CD14-positive monocyte (primary cell): ENCODE data around the gene ST6GALNAC2. TPM values are rescaled to one million over a fixed set of nuclear protein-coding genes. Genes with fewer than 3 reads are reported as not detected.

Experiments used
- DNase-seq, 3 donors: peaks; one replicate each; pipeline ENCODE4 v3.0.0-alpha.2; 2011 to 2022
- H2AFZ ChIP-seq: 2 replicates; pipeline ENCODE4 v1.6.0; 2012; ENCODE audit warnings: mild to moderate bottlenecking, low read depth, low read length, inconsistent platforms; ENCODE audit not compliant: insufficient read depth, poor library complexity, severe bottlenecking
- H3K27ac ChIP-seq, 2 donors: 1 replicate in 1 of 2; 2 replicates in 1 of 2; pipeline ENCODE4 v1.5.1; 2012 to 2013; ENCODE audit warnings: low read length in 2 of 2, control low read depth in 1 of 2, inconsistent platforms in 1 of 2, low read depth in 1 of 2, mild to moderate bottlenecking in 1 of 2
- H3K27me3 ChIP-seq, 2 donors: one replicate each; pipeline versions ENCODE4 v1.6.0 to v1.6.1; 2011 to 2013; ENCODE audit warnings: low read length in 2 of 2; ENCODE audit not compliant: control insufficient read depth in 2 of 2, insufficient read depth in 2 of 2
- H3K36me3 ChIP-seq, 2 donors: replicated peaks in 1 of 2; 1 replicate in 1 of 2; 2 replicates in 1 of 2; pipeline versions ENCODE4 v1.5.1 to v1.6.1; 2012 to 2013; ENCODE audit warnings: low read length in 2 of 2, control low read depth in 1 of 2, inconsistent platforms in 1 of 2, mild to moderate bottlenecking in 1 of 2; ENCODE audit not compliant: insufficient read depth in 2 of 2, control insufficient read depth in 1 of 2
- H3K4me1 ChIP-seq, 2 donors: 1 replicate in 1 of 2; 2 replicates in 1 of 2; pipeline versions ENCODE4 v1.5.1 to v1.6.1; 2012 to 2013; ENCODE audit warnings: low read length in 2 of 2, control low read depth in 1 of 2, inconsistent platforms in 1 of 2, mild to moderate bottlenecking in 1 of 2, moderate library complexity in 1 of 2; ENCODE audit not compliant: insufficient read depth in 2 of 2, control insufficient read depth in 1 of 2
- H3K4me2 ChIP-seq: replicated peaks from 2 replicates; pipeline ENCODE3; 2012; ENCODE audit warnings: low read length, moderate library complexity, mild to moderate bottlenecking; ENCODE audit not compliant: poor library complexity, severe bottlenecking; ENCODE audit errors: extremely low read depth
- H3K4me3 ChIP-seq, 3 experiments: fragments of 200-600 bp in 1 of 3; sonication (generic) in 1 of 3; replicated peaks in 1 of 3; 1 replicate in 2 of 3; 2 replicates in 1 of 3; pipeline ENCODE4 v1.5.1; 2011 to 2013; ENCODE audit warnings: low read length in 3 of 3, mild to moderate bottlenecking in 3 of 3, control low read depth in 2 of 3, low read depth in 2 of 3, inconsistent platforms in 1 of 3, moderate library complexity in 1 of 3
- H3K79me2 ChIP-seq: 2 replicates; pipeline ENCODE4 v1.6.0; 2012; ENCODE audit warnings: mild to moderate bottlenecking, control low read depth, inconsistent platforms, low read length, moderate library complexity; ENCODE audit not compliant: insufficient read depth
- H3K9ac ChIP-seq: 2 replicates; pipeline ENCODE4 v1.6.0; 2017; ENCODE audit warnings: low read length, mild to moderate bottlenecking; ENCODE audit not compliant: insufficient read depth, poor library complexity, severe bottlenecking
- H3K9me3 ChIP-seq, 2 donors: replicated peaks in 1 of 2; 1 replicate in 1 of 2; 2 replicates in 1 of 2; pipeline versions ENCODE4 v1.5.1 to v1.6.1; 2012 to 2013; ENCODE audit warnings: low read length in 2 of 2, control low read depth in 1 of 2; ENCODE audit not compliant: control insufficient read depth in 1 of 2, insufficient read depth in 1 of 2
- H4K20me1 ChIP-seq: 2 replicates; pipeline ENCODE4 v1.6.0; 2012; ENCODE audit warnings: mild to moderate bottlenecking, low read length, control low read depth, moderate library complexity; ENCODE audit not compliant: insufficient read depth
- H3K27ac Mint-ChIP-seq, 7 donors: one replicate each; pipeline ENCODE4 v1.8.0; 2020; ENCODE audit warnings: mild to moderate bottlenecking in 7 of 7, mixed read lengths in 7 of 7, moderate library complexity in 6 of 7, inconsistent platforms in 2 of 7
- H3K27me3 Mint-ChIP-seq, 3 donors: one replicate each; pipeline ENCODE4 v1.8.0; 2021 to 2022; ENCODE audit warnings: low read depth in 3 of 3, mild to moderate bottlenecking in 3 of 3, mixed read lengths in 3 of 3, moderate library complexity in 3 of 3, inconsistent platforms in 1 of 3
- H3K36me3 Mint-ChIP-seq, 2 donors: one replicate each; pipeline ENCODE4 v1.8.0; 2020; ENCODE audit warnings: mixed read lengths in 2 of 2, inconsistent platforms in 1 of 2, mild to moderate bottlenecking in 1 of 2
- H3K4me1 Mint-ChIP-seq: one replicate; pipeline ENCODE4 v1.8.0; 2020; ENCODE audit warnings: mild to moderate bottlenecking, mixed read lengths
- H3K4me3 Mint-ChIP-seq, 2 donors: one replicate each; pipeline ENCODE4 v1.8.0; 2020; ENCODE audit warnings: mild to moderate bottlenecking in 2 of 2, mixed read lengths in 2 of 2, moderate library complexity in 1 of 2
- H3K9me3 Mint-ChIP-seq, 7 donors: one replicate each; pipeline ENCODE4 v1.8.0; 2020 to 2022; ENCODE audit warnings: mixed read lengths in 7 of 7, mild to moderate bottlenecking in 6 of 7, moderate library complexity in 6 of 7, inconsistent platforms in 2 of 7
- WGBS: methylation state at CpG from one replicate; pipeline ENCODE4 v1.1.5; 2013; ENCODE audit warnings: missing lambda C conversion rate; ENCODE audit not compliant: insufficient coverage; 5-methylcytosine and 5-hydroxymethylcytosine counted together
- intact Hi-C, 2 donors: fragments of 100-400 bp; cut with micrococcal nuclease; formaldehyde crosslinking; loops; one replicate each; pipeline versions ENCODE4 v1.15.0 to v1.15.1; 2023
- polyA plus RNA-seq, 3 donors: library from polyadenylated mRNA; depleted of rRNA in 1 of 3; unstranded in 2 of 3; stranded (reverse) in 1 of 3; fragments of 300-500 nt in 2 of 3; fragments of >200 nt in 1 of 3; fragmentation: Illumina TruSeq in 2 of 3; gene quantifications; 1 replicate in 2 of 3; 2 replicates in 1 of 3; pipeline ENCODE4 v1.2.3, GENCODE V29; 2012 to 2021
- TF ChIP-seq, protein P1 (sequence below): fragments of 200-600 bp; IDR thresholded peaks from one replicate; pipeline ENCODE4 v1.8.0; 2022; ENCODE audit warnings: antibody characterized with exemption, mild to moderate bottlenecking

Gene ST6GALNAC2
- polyA plus RNA-seq, 3 donors = 8.3 to 11.8 (median 11.8) TPM

GRCh38 chr17:76594690-76595089, 9.0 kb upstream of the ST6GALNAC2 start:
- Mint-ChIP-seq H3K9me3 (no peaks in the 10 kb centered on the region), H3K27ac (no peak overlapping the region), H3K4me1 (peaks cover 38% of the 10 kb centered on the region), H3K36me3 (no peaks in the 10 kb centered on the region), H3K4me3 (no peak overlapping the region), H3K27me3 (peaks cover 0 to 4% (median 1%) of the 10 kb centered on the region in 3 donors)
- H4K20me1 ChIP-seq = no peaks in the 10 kb centered on the region
- H3K9me3 ChIP-seq = no peaks in the 10 kb centered on the region
- H3K27ac ChIP-seq = no peak overlapping the region
- no peak overlapping the region for H3K4me2 ChIP-seq
- H3K4me1 ChIP-seq = peaks cover 37 to 42% of the 10 kb centered on the region in 2 donors
- H3K4me3 ChIP-seq = no peak overlapping the region
- no peaks in the 10 kb centered on the region for H3K79me2 ChIP-seq
- no peak overlapping the region for H2AFZ ChIP-seq
- no peaks in the 10 kb centered on the region for H3K27me3 ChIP-seq
- TF ChIP-seq, protein P1, sequence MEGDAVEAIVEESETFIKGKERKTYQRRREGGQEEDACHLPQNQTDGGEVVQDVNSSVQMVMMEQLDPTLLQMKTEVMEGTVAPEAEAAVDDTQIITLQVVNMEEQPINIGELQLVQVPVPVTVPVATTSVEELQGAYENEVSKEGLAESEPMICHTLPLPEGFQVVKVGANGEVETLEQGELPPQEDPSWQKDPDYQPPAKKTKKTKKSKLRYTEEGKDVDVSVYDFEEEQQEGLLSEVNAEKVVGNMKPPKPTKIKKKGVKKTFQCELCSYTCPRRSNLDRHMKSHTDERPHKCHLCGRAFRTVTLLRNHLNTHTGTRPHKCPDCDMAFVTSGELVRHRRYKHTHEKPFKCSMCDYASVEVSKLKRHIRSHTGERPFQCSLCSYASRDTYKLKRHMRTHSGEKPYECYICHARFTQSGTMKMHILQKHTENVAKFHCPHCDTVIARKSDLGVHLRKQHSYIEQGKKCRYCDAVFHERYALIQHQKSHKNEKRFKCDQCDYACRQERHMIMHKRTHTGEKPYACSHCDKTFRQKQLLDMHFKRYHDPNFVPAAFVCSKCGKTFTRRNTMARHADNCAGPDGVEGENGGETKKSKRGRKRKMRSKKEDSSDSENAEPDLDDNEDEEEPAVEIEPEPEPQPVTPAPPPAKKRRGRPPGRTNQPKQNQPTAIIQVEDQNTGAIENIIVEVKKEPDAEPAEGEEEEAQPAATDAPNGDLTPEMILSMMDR = no peak
- intact Hi-C loops = no loop called here
- no peak overlapping the region for H3K9ac ChIP-seq
- no CpG with 5 or more reads among the region's 3 CpGs for WGBS
- H3K36me3 ChIP-seq = no peaks in the 10 kb centered on the region
- no peak for DNase-seq

GRCh38 chr17:76593959-76594358, 8.3 kb upstream of the ST6GALNAC2 start:
- Mint-ChIP-seq H3K9me3 (peaks cover 0 to 3% (median 0%) of the 10 kb centered on the region in 7 donors), H3K27me3 (peaks cover 6 to 8% (median 7%) of the 10 kb centered on the region in 3 donors), H3K27ac (no peak overlapping the region), H3K4me1 (peaks cover 31% of the 10 kb centered on the region), H3K4me3 (no peak overlapping the region), H3K36me3 (peaks cover 2 to 3% of the 10 kb centered on the region in 2 donors)
- no peaks in the 10 kb centered on the region for H4K20me1 ChIP-seq
- H2AFZ ChIP-seq = no peak overlapping the region
- no peak for DNase-seq
- H3K4me3 ChIP-seq = no peak overlapping the region
- no peak overlapping the region for H3K27ac ChIP-seq
- intact Hi-C loops = no loop called here
- no peak overlapping the region for H3K4me2 ChIP-seq
- H3K9me3 ChIP-seq = no peaks in the 10 kb centered on the region
- no peak overlapping the region for H3K9ac ChIP-seq
- H3K4me1 ChIP-seq = peaks cover 29 to 34% of the 10 kb centered on the region in 2 donors
- WGBS = 84% methylated on average over 4 of the region's 4 CpGs
- H3K27me3 ChIP-seq = no peaks in the 10 kb centered on the region
- no peaks in the 10 kb centered on the region for H3K36me3 ChIP-seq
- H3K79me2 ChIP-seq = no peaks in the 10 kb centered on the region
- TF ChIP-seq, protein P1 = no peak
